Trophoblast cell (in vitro differentiated cells and primary cell): ENCODE results near the gene DGKD.

Experiments
- DNase-seq, 2 donors: peaks; one replicate each; pipeline ENCODE4 v3.0.0-alpha.2; 2016
- H2AFZ ChIP-seq: 2 replicates; pipeline ENCODE4 v1.6.1; 2013; ENCODE audit warnings: low read length, moderate library complexity, mild to moderate bottlenecking; ENCODE audit not compliant: insufficient read depth, poor library complexity
- H2AK5ac ChIP-seq: 2 replicates; pipeline ENCODE4 v1.6.1; 2013; ENCODE audit warnings: mild to moderate bottlenecking, low read length
- H2BK120ac ChIP-seq: 2 replicates; pipeline ENCODE4 v1.6.1; 2013; ENCODE audit warnings: low read length, mild to moderate bottlenecking, moderate library complexity; ENCODE audit not compliant: insufficient read depth, poor library complexity
- H2BK12ac ChIP-seq: 2 replicates; pipeline ENCODE4 v1.6.1; 2013; ENCODE audit warnings: mild to moderate bottlenecking, low read length, moderate library complexity
- H2BK5ac ChIP-seq: 2 replicates; pipeline ENCODE4 v1.6.1; 2013; ENCODE audit warnings: low read length, low read depth, moderate library complexity, mild to moderate bottlenecking; ENCODE audit not compliant: poor library complexity
- H3K14ac ChIP-seq: 2 replicates; pipeline ENCODE4 v1.6.1; 2013; ENCODE audit warnings: mild to moderate bottlenecking, low read length
- H3K18ac ChIP-seq: 2 replicates; pipeline ENCODE4 v1.6.1; 2013; ENCODE audit warnings: mild to moderate bottlenecking, low read length
- H3K23ac ChIP-seq: 2 replicates; pipeline ENCODE4 v1.6.1; 2013; ENCODE audit warnings: low read length
- H3K27ac ChIP-seq: 2 replicates; pipeline ENCODE4 v1.5.1; 2013; ENCODE audit warnings: low read depth, mild to moderate bottlenecking, inconsistent platforms, low read length, moderate library complexity
- H3K27me3 ChIP-seq: 2 replicates; pipeline ENCODE4 v1.6.1; 2013; ENCODE audit warnings: inconsistent platforms, mild to moderate bottlenecking, low read length, moderate library complexity; ENCODE audit not compliant: insufficient read depth
- H3K36me3 ChIP-seq, 2 experiments: 1 replicate in 1 of 2; 2 replicates in 1 of 2; pipeline ENCODE4 v1.6.1; 2013; ENCODE audit warnings: low read length in 2 of 2, mild to moderate bottlenecking in 2 of 2, moderate library complexity in 1 of 2; ENCODE audit not compliant: insufficient read depth in 2 of 2, control insufficient read depth in 1 of 2
- H3K4ac ChIP-seq: 2 replicates; pipeline ENCODE4 v1.6.1; 2013; ENCODE audit warnings: low read depth, mild to moderate bottlenecking, low read length, moderate library complexity
- H3K4me1 ChIP-seq, 2 experiments: 1 replicate in 1 of 2; 2 replicates in 1 of 2; pipeline ENCODE4 v1.6.1; 2013; ENCODE audit warnings: low read length in 2 of 2, mild to moderate bottlenecking in 2 of 2, moderate library complexity in 1 of 2; ENCODE audit not compliant: insufficient read depth in 2 of 2, control insufficient read depth in 1 of 2
- H3K4me2 ChIP-seq: 2 replicates; pipeline ENCODE4 v1.6.1; 2013; ENCODE audit warnings: inconsistent platforms, mild to moderate bottlenecking, low read length, moderate library complexity
- H3K4me3 ChIP-seq: 2 replicates; pipeline ENCODE4 v1.5.1; 2013; ENCODE audit warnings: mild to moderate bottlenecking, low read depth, low read length, inconsistent platforms
- H3K79me1 ChIP-seq: one replicate; pipeline ENCODE4 v1.6.1; 2013; ENCODE audit warnings: low read length
- H3K79me2 ChIP-seq: 2 replicates; pipeline ENCODE4 v1.6.1; 2013; ENCODE audit warnings: low read length, mild to moderate bottlenecking; ENCODE audit not compliant: control insufficient read depth, insufficient read depth, poor library complexity
- H3K9ac ChIP-seq: 2 replicates; pipeline ENCODE4 v1.6.1; 2013; ENCODE audit warnings: mild to moderate bottlenecking, low read length
- H3K9me3 ChIP-seq: 2 replicates; pipeline ENCODE4 v1.6.1; 2013; ENCODE audit warnings: low read depth, mild to moderate bottlenecking, control low read depth, inconsistent platforms, low read length; ENCODE audit not compliant: insufficient read depth
- H4K12ac ChIP-seq: 2 replicates; pipeline ENCODE4 v1.6.1; 2013; ENCODE audit warnings: low read depth, mild to moderate bottlenecking, low read length, moderate library complexity
- H4K8ac ChIP-seq: 2 replicates; pipeline ENCODE4 v1.6.1; 2013; ENCODE audit warnings: low read depth, mild to moderate bottlenecking, low read length, moderate library complexity
- H4K91ac ChIP-seq: one replicate; pipeline ENCODE4 v1.6.1; 2013; ENCODE audit warnings: low read depth, mild to moderate bottlenecking, low read length, moderate library complexity
- WGBS: extraction: QIAGEN DNeasy Blood & Tissue Kit; methylation state at CpG from one replicate; pipeline ENCODE4 v1.1.7; 2013; ENCODE audit warnings: missing lambda C conversion rate; ENCODE audit not compliant: insufficient read length, insufficient coverage; ENCODE audit errors: extremely low coverage; 5-methylcytosine and 5-hydroxymethylcytosine counted together

The DGKD gene

GRCh38 chr2:233369462-233369861, 15.2 kb downstream of the DGKD start:
- WGBS, result no CpG with 5 or more reads among the region's 8 CpGs
- Histone ChIP-seq H3K4me2 (no peak overlapping the region), H3K27ac (no peak overlapping the region), H3K4ac (no peak overlapping the region), H4K91ac (no peak overlapping the region), H2BK5ac (no peak overlapping the region), H3K14ac (no peak overlapping the region), H2BK120ac (no peak overlapping the region), H3K18ac (no peak overlapping the region), H3K27me3 (no peaks in the 10 kb centered on the region), H3K36me3 (no peaks in the 10 kb centered on the region), H3K9ac (no peak overlapping the region), H2BK12ac (no peak overlapping the region), H3K79me1 (no peaks in the 10 kb centered on the region), H2AK5ac (no peak overlapping the region), H3K9me3 (no peaks in the 10 kb centered on the region), H3K79me2 (no peaks in the 10 kb centered on the region), H3K23ac (no peak overlapping the region), H4K12ac (no peak overlapping the region), H3K4me3 (no peak overlapping the region), H3K4me1 (no peaks in the 10 kb centered on the region), H2AFZ (no peak overlapping the region), H4K8ac (no peak overlapping the region)
- no peak for DNase-seq

- WGBS, result no CpG with 5 or more reads among the region's 9 CpGs
- H3K4ac ChIP-seq, result no peak overlapping the region
- no peak overlapping the region for H3K4me2 ChIP-seq
- H3K9ac ChIP-seq, result no peak overlapping the region
- H3K23ac ChIP-seq, result no peak overlapping the region
- no peak overlapping the region for H2AFZ ChIP-seq
- no peak overlapping the region for H3K27ac ChIP-seq
- no peaks in the 10 kb centered on the region for H3K36me3 ChIP-seq
- H3K4me1 ChIP-seq, result no peaks in the 10 kb centered on the region
- H3K79me1 ChIP-seq, result no peaks in the 10 kb centered on the region
- no peak overlapping the region for H2BK5ac ChIP-seq
- H3K14ac ChIP-seq, result no peak overlapping the region
- H4K91ac ChIP-seq, result no peak overlapping the region
- H3K4me3 ChIP-seq, result no peak overlapping the region
- H2BK120ac ChIP-seq, result no peak overlapping the region
- H4K8ac ChIP-seq, result no peak overlapping the region
- no peaks in the 10 kb centered on the region for H3K9me3 ChIP-seq
- DNase-seq, result no peak
- no peaks in the 10 kb centered on the region for H3K27me3 ChIP-seq
- H2BK12ac ChIP-seq, result no peak overlapping the region
- no peak overlapping the region for H3K18ac ChIP-seq
- no peak overlapping the region for H4K12ac ChIP-seq
- H3K79me2 ChIP-seq, result no peaks in the 10 kb centered on the region
- no peak overlapping the region for H2AK5ac ChIP-seq
These were observed 15.8 kb downstream of the DGKD start for GRCh38 chr2:233369897-233370685.

DNA sequence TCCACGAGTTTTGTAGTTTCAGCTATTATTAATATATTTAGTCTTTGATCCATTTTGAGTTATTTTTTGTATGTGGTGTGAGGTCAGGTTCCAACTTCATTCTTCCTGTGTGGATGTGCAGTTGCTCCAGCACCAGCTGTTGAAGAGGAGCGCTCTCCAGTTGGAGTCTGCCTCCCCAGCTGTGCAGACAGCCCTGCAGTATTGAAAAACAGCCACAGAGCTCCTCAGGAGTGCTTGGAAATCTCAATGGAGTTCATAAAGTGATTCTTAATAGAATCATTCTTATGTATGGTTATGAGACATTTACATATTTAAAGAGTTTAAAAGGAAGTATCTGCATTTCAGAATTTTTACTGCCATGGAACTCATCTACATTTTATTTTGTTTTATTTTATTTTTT, 17.3 kb downstream of the DGKD start:
- no peaks in the 10 kb centered on the region for H3K36me3 ChIP-seq
- H3K4me3 ChIP-seq, result no peak overlapping the region
- H3K23ac ChIP-seq, result no peak overlapping the region
- H2BK5ac ChIP-seq, result no peak overlapping the region
- H2BK12ac ChIP-seq, result no peak overlapping the region
- no peak overlapping the region for H3K18ac ChIP-seq
- no peak overlapping the region for H3K4me2 ChIP-seq
- no peak overlapping the region for H3K4ac ChIP-seq
- no peak overlapping the region for H4K12ac ChIP-seq
- no peaks in the 10 kb centered on the region for H3K27me3 ChIP-seq
- DNase-seq, result no peak
- H3K14ac ChIP-seq, result no peak overlapping the region
- no peaks in the 10 kb centered on the region for H3K4me1 ChIP-seq
- H2BK120ac ChIP-seq, result no peak overlapping the region
- no peaks in the 10 kb centered on the region for H3K79me1 ChIP-seq
- H3K27ac ChIP-seq, result no peak overlapping the region
- H3K9me3 ChIP-seq, result no peaks in the 10 kb centered on the region
- H4K8ac ChIP-seq, result no peak overlapping the region
- no CpG with 5 or more reads among the region's 2 CpGs for WGBS
- H4K91ac ChIP-seq, result no peak overlapping the region
- no peak overlapping the region for H2AK5ac ChIP-seq
- no peak overlapping the region for H2AFZ ChIP-seq
- H3K79me2 ChIP-seq, result no peaks in the 10 kb centered on the region
- H3K9ac ChIP-seq, result no peak overlapping the region

- no peak overlapping the region for H2BK120ac ChIP-seq
- H3K23ac ChIP-seq, result no peak overlapping the region
- no peaks in the 10 kb centered on the region for H3K79me2 ChIP-seq
- H3K4me3 ChIP-seq, result no peak overlapping the region
- no peak overlapping the region for H3K9ac ChIP-seq
- H3K18ac ChIP-seq, result no peak overlapping the region
- H4K8ac ChIP-seq, result no peak overlapping the region
- DNase-seq, result no peak
- no peak overlapping the region for H3K4ac ChIP-seq
- no peak overlapping the region for H4K91ac ChIP-seq
- no peaks in the 10 kb centered on the region for H3K9me3 ChIP-seq
- no peak overlapping the region for H3K27ac ChIP-seq
- no peaks in the 10 kb centered on the region for H3K36me3 ChIP-seq
- no CpG with 5 or more reads among the region's 8 CpGs for WGBS
- H2BK5ac ChIP-seq, result no peak overlapping the region
- no peaks in the 10 kb centered on the region for H3K4me1 ChIP-seq
- no peak overlapping the region for H2BK12ac ChIP-seq
- no peaks in the 10 kb centered on the region for H3K79me1 ChIP-seq
- no peak overlapping the region for H3K14ac ChIP-seq
- no peak overlapping the region for H3K4me2 ChIP-seq
- no peaks in the 10 kb centered on the region for H3K27me3 ChIP-seq
- H2AK5ac ChIP-seq, result no peak overlapping the region
- H2AFZ ChIP-seq, result no peak overlapping the region
- H4K12ac ChIP-seq, result no peak overlapping the region
These were observed 18.6 kb downstream of the DGKD start for GRCh38 chr2:233372855-233373254.
